HEK293T (cell line): ENCODE data around the gene SPDYA.
A peak's percentile ranks its signal among the peaks of the same experiment; 100 is the strongest.

ENCODE experiments used
- CTCF ChIA-PET: fragments of 350-600 bp; formaldehyde crosslinking; extraction: SDS; loops from one replicate; lab custom pipeline; 2021; ENCODE audit warnings: antibody characterized with exemption, inconsistent platforms; lab: Yijun Ruan, JAX
- POLR2A ChIA-PET: fragments of 350-600 bp; formaldehyde crosslinking; extraction: SDS; loops from one replicate; lab custom pipeline; 2020; ENCODE audit warnings: antibody characterized with exemption, inconsistent platforms; lab: Yijun Ruan, JAX
- DNase-seq: peaks from one replicate; pipeline ENCODE4 v3.0.0; 2012; ENCODE audit warnings: mixed read lengths; ENCODE audit errors: extremely low spot score
- ARNT ChIP-seq: fragments of 450-650 bp; IDR thresholded peaks from 2 replicates; pipeline ENCODE4 v1.6.1; 2017; ENCODE audit warnings: mild to moderate bottlenecking
- BHLHE40 ChIP-seq: fragments of 450-650 bp; IDR thresholded peaks from 2 replicates; pipeline ENCODE4 v1.6.1; 2016; ENCODE audit warnings: mild to moderate bottlenecking, moderate library complexity, borderline replicate concordance
- CTBP1 ChIP-seq: fragments of 450-650 bp; IDR thresholded peaks from 2 replicates; pipeline ENCODE4 v1.6.1; 2016; ENCODE audit warnings: borderline replicate concordance
- ELF4 ChIP-seq: fragments of 450-650 bp; IDR thresholded peaks from 2 replicates; pipeline ENCODE4 v1.6.1; 2017; ENCODE audit warnings: antibody characterized with exemption
- FOXA1 ChIP-seq: fragments of 450-650 bp; IDR thresholded peaks from 2 replicates; pipeline ENCODE4 v1.6.1; 2016; ENCODE audit warnings: mild to moderate bottlenecking
- FOXK2 ChIP-seq: fragments of 450-650 bp; IDR thresholded peaks from 2 replicates; pipeline ENCODE4 v1.6.1; 2016; ENCODE audit warnings: mild to moderate bottlenecking
- FOXM1 ChIP-seq: fragments of 450-650 bp; IDR thresholded peaks from 2 replicates; pipeline ENCODE4 v1.6.1; 2017; ENCODE audit warnings: mild to moderate bottlenecking, borderline replicate concordance
- HDGF ChIP-seq: fragments of 450-650 bp; IDR thresholded peaks from 2 replicates; pipeline ENCODE4 v1.6.1; 2017; ENCODE audit warnings: antibody characterized with exemption, borderline replicate concordance
- L3MBTL2 ChIP-seq: fragments of 450-650 bp; conservative IDR thresholded peaks from 2 replicates; pipeline ENCODE4 v1.6.1; 2016; ENCODE audit warnings: mild to moderate bottlenecking
- LEF1 ChIP-seq: fragments of 450-650 bp; IDR thresholded peaks from 2 replicates; pipeline ENCODE4 v1.6.1; 2017; ENCODE audit warnings: mild to moderate bottlenecking, borderline replicate concordance
- NFRKB ChIP-seq: fragments of 450-650 bp; IDR thresholded peaks from 2 replicates; pipeline ENCODE4 v1.6.1; 2016; ENCODE audit warnings: mild to moderate bottlenecking, moderate library complexity
- PKNOX1 ChIP-seq: fragments of 450-650 bp; IDR thresholded peaks from 2 replicates; pipeline ENCODE4 v1.6.1; 2016
- SP1 ChIP-seq: fragments of 450-650 bp; IDR thresholded peaks from 2 replicates; pipeline ENCODE4 v1.6.1; 2017
- SUZ12 ChIP-seq: fragments of 450-650 bp; IDR thresholded peaks from 2 replicates; pipeline ENCODE4 v1.6.1; 2016; ENCODE audit warnings: mild to moderate bottlenecking
- TARDBP ChIP-seq: fragments of 450-650 bp; IDR thresholded peaks from 2 replicates; pipeline ENCODE4 v1.6.1; 2016
- ZNF384 ChIP-seq: fragments of 450-650 bp; IDR thresholded peaks from 2 replicates; pipeline ENCODE4 v1.6.1; 2016

The SPDYA gene

DNA sequence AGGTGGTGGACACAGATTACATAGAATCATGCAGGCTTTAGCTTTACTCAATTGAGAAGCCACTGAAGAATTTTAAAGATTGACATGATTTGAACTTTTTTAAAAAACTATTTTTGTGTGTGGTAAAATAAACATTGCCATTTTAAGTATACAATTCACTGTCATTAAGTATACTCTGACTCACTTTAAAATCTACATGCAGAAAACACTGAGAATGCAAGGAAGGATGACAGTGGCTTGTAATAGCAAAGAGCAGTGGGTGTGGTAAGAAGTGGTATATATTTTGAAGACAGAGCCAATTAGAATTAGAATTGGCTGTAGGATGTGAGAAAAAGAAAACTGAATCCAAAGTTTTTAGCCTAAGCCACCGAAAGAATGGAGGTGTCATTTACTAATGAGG, 44.6 kb downstream of the SPDYA start:
- no peak for DNase-seq
- POLR2A ChIA-PET = no interaction called here
- TF ChIP-seq ELF4 (no peak), PKNOX1 (no peak), L3MBTL2 (no peak), FOXK2 (no peak)
- CTCF ChIA-PET = no interaction called here

- CTCF ChIA-PET = no interaction called here
- POLR2A ChIA-PET = no interaction called here
- DNase-seq = no peak
- TF ChIP-seq SUZ12 (no peak), CTBP1 (no peak), HDGF (no peak), L3MBTL2 (no peak), FOXK2 (no peak), SP1 (no peak), ARNT (no peak)
Observed at GRCh38 chr2:28855977-28856376, 45.3 kb downstream of the SPDYA start.

- ChIA-PET POLR2A (interaction anchor here (2.0 to 3.3 kb wide), 2 partner anchors 27 to 40 kb away, joined by 5 to 22 read pairs; partner anchors contain the start of gene WDR43), CTCF (interaction anchor here (0.7 kb wide), 1 partner anchor 50 kb away, joined by 3 read pairs; no protein-coding TSS in a partner anchor)
- TF ChIP-seq FOXA1 = no peak
- TF ChIP-seq FOXM1 = no peak
- no peak for TF ChIP-seq ARNT
- no peak for TF ChIP-seq L3MBTL2
- no peak for TF ChIP-seq NFRKB
- TF ChIP-seq BHLHE40 = no peak
- no peak for TF ChIP-seq HDGF
- DNase-seq = no peak
Observed at GRCh38 chr2:28868611-28869010, 58.0 kb downstream of the SPDYA start.

DNA sequence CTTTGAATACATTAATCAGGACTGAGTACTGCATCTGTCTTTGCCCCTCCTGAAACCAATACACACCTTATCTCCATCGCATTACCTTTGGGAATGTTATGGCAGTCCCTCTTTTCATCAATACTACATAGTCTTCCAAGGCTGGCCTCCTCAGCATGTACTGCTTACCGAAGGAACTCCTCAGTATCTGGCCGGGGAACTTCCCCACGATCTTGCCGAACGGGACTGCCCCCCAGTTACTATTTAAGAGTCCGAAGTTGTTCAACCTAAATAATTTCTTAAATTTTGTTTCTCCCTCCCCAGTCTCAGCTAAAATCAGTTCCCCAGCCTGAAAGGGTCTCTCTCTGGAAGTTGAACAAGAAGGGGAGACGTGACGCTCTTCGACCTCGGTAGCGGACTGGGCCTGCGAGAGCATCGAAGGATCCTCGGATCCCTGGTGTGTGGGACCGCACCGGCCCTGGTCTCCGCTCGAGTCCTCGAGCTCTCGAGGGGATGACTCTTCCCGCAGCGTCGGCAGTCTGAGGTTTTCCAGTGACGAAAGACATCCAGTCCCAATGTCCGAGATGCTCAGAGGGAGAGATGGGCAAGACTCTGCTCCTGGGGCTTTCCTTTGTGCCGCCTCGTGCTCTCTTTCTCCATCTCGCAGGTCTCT, 59.0 kb downstream of the SPDYA start:
- ChIA-PET POLR2A (interaction anchor here (0.7 to 3.3 kb wide), 14 partner anchors 9 to 1379 kb away, joined by 3 to 22 read pairs (median 4); partner anchors contain the start of genes PPP1CB and WDR43), CTCF (interaction anchor here (0.7 kb wide), 1 partner anchor 51 kb away, joined by 3 read pairs; no protein-coding TSS in a partner anchor)
- TF ChIP-seq SP1 = no peak
- no peak for TF ChIP-seq BHLHE40
- no peak for TF ChIP-seq FOXA1
- TF ChIP-seq LEF1 = no peak
- TF ChIP-seq HDGF = no peak
- no peak for TF ChIP-seq CTBP1
- no peak for DNase-seq

DNA sequence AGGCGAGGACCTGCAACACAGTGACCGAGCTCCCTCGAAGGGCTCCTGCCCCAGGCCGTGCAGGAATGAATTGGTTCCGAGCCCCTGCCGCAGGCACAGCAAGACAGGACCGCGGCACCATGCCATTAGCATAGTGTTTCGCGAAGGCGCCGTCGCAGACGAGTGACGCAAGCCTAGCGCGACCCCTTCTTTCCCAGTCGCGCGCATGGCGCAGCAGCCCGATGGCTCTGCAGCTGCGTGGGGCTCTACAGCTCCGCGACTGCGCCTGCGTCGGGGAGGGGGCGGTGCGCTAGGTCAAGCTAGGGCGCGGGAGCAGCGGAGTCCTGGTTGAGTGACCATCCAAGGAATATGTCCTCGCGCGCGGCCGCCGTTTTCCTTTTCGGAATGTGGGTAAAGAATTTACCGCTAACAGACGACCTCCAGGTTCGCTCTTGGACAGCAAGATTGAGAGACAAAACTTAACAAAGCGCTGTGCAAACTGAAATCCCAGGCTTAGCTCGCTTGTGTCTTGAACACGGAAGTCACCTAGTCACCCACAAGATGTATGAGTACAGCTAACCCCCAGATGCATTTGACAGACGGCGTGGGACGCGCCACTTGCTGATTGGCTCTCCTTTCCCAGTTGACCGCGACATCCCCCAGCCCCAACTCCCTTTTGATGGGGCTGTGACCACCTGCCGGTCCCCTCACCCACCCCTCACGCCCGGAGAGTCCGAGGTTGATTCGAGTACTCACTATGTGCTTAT, 59.7 kb downstream of the SPDYA start, which contains the start of gene TRMT61B:
Gene TRMT61B, minus strand, starts transcription at position 164 of the 746 bp plus-strand sequence. Its CDS starts 32 bp downstream, at position 132.
- POLR2A ChIA-PET = interaction anchor here (0.6 to 3.3 kb wide), 16 partner anchors 8 to 1380 kb away, joined by 3 to 22 read pairs (median 3); partner anchors contain the start of genes PPP1CB and WDR43
- no peak for TF ChIP-seq BHLHE40
- no peak for TF ChIP-seq FOXA1
- no peak for TF ChIP-seq SP1
- TF ChIP-seq LEF1 = no peak
- TF ChIP-seq HDGF = no peak
- TF ChIP-seq ARNT = no peak
- TF ChIP-seq L3MBTL2 = peak; percentile 83
- TF ChIP-seq ELF4 = peak; percentile 25; the same call in 1 of the 2 replicates
- no peak for TF ChIP-seq SUZ12
- DNase-seq = peak; percentile 98
- CTCF ChIA-PET = no interaction called here

DNA sequence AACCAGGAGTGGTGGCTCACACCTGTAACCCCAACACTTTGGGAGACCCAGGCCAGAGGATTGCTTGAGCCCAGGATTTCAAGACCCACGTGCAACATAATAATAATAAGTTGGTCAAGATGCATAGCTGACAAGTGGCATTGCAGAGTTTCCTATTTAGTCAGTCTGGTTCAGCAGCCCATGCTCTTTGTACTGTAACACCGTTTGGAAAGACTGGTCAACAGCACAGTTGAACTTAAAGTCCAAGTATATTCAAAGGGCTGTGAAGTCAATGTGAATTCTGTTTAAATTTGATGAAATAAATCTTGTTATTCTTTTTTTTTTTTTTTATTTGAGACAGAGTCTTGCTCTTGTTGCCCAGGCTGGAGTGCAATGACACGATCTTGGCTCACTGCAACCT, 61.0 kb downstream of the SPDYA start:
- CTCF ChIA-PET = interaction anchor here (0.7 kb wide), 1 partner anchor 55 kb away, joined by 3 read pairs; no protein-coding TSS in a partner anchor
- TF ChIP-seq ZNF384 (no peak), FOXM1 (no peak), L3MBTL2 (no peak), NFRKB (no peak), SUZ12 (no peak), FOXK2 (no peak), FOXA1 (no peak), HDGF (no peak)
- no peak for DNase-seq
- POLR2A ChIA-PET = interaction anchor here (1.5 to 3.3 kb wide), 3 partner anchors 24 to 1381 kb away, joined by 4 to 22 read pairs (median 4); partner anchors contain the start of genes PPP1CB and WDR43

- ChIA-PET CTCF (no interaction called here), POLR2A (interaction anchor here (1.2 kb wide), 1 partner anchor 10 kb away, joined by 3 read pairs; the partner anchor contains the start of gene TRMT61B)
- TF ChIP-seq HDGF (no peak), BHLHE40 (no peak), NFRKB (no peak), FOXA1 (no peak), TARDBP (no peak), ZNF384 (no peak), FOXM1 (no peak), SUZ12 (no peak), CTBP1 (no peak), ELF4 (no peak), FOXK2 (no peak), SP1 (no peak), PKNOX1 (no peak), LEF1 (no peak), L3MBTL2 (no peak), ARNT (no peak)
- DNase-seq = no peak
Observed at GRCh38 chr2:28880193-28880592, 69.6 kb downstream of the SPDYA start.
